Measurements from ENCODE around the gene ITIH4. TPM values are rescaled to one million over a fixed set of nuclear protein-coding genes. Genes with fewer than 3 reads are reported as not detected.

Gene ITIH4
- total RNA-seq, 2 donors from 2014 or later = 50.6 to 51.4 TPM

DNA sequence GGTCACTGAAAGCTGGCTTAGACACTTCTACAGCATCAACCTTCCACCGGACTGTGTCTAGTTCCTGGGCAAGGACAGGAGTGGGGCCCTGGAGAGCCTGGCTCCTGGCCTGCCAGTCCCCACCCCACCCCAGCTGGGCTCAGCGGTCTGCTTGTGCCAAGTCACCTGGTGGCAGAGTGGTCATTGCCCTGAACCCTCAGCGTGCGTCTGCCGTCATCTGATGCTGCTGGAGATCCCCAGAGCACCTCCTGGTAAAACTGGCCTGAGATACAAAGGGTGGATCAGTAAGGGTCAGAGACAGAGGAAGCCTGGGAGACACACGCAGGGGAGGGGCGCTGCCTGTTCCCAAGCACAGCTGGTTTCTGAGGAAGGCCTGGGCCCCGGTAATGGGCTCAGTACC lies 16.7 kb downstream of the ITIH4 start:
- DNase-seq (ENCODE audit: low spot score) (no peak), ATAC-seq (ENCODE audit: insufficient number of reproducible peaks, low FRiP score, low read depth) (no peak)
- TF ChIP-seq, protein P1, sequence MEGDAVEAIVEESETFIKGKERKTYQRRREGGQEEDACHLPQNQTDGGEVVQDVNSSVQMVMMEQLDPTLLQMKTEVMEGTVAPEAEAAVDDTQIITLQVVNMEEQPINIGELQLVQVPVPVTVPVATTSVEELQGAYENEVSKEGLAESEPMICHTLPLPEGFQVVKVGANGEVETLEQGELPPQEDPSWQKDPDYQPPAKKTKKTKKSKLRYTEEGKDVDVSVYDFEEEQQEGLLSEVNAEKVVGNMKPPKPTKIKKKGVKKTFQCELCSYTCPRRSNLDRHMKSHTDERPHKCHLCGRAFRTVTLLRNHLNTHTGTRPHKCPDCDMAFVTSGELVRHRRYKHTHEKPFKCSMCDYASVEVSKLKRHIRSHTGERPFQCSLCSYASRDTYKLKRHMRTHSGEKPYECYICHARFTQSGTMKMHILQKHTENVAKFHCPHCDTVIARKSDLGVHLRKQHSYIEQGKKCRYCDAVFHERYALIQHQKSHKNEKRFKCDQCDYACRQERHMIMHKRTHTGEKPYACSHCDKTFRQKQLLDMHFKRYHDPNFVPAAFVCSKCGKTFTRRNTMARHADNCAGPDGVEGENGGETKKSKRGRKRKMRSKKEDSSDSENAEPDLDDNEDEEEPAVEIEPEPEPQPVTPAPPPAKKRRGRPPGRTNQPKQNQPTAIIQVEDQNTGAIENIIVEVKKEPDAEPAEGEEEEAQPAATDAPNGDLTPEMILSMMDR (IDR thresholded peaks at IDR 0.05) = no peak
- Histone ChIP-seq H3K9me3 (no peaks in the 10 kb centered on the region), H3K27ac (no peak overlapping the region), H3K36me3 (no peaks in the 10 kb centered on the region), H3K4me1 (ENCODE audit: control insufficient read depth in 1 of 2, low read depth in 2 of 2) (no peaks in the 10 kb centered on the region), H3K4me3 (no peak overlapping the region), H3K27me3 (replicated peaks; ENCODE audit: insufficient read depth) (no peaks in the 10 kb centered on the region)

- TF ChIP-seq, protein P1 (IDR thresholded peaks at IDR 0.05) = no peak
- Histone ChIP-seq H3K4me3 (no peak overlapping the region), H3K36me3 (no peaks in the 10 kb centered on the region), H3K4me1 (ENCODE audit: control insufficient read depth in 1 of 2, low read depth in 2 of 2) (no peaks in the 10 kb centered on the region), H3K27me3 (replicated peaks; ENCODE audit: insufficient read depth) (no peaks in the 10 kb centered on the region), H3K9me3 (no peaks in the 10 kb centered on the region), H3K27ac (no peak overlapping the region)
- no peak for DNase-seq (ENCODE audit: low spot score)
- ATAC-seq (ENCODE audit: insufficient number of reproducible peaks, low FRiP score, low read depth) = no peak
These were observed 18.9 kb downstream of the ITIH4 start for GRCh38 chr3:52811452-52812011.

DNA sequence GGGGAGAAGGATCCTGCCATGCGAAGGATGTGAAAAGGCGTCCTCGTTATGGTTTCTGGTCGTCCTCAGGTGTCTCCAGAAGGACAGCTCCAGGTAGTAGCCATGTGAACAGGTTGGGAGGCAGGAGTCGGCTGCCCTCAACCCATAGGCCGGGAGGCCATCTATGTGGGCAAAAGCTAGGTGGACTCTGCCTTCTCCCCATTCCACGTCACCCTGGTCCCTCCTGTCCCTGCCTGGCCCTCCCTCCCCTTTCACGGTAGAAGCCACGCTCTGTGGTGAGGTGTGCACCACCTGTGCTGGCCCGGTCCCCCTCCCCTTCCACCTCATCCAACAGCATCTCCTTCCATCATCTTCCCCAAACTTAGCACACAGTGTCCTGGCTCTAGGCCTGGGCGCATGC lies 19.5 kb downstream of the ITIH4 start:
- no peaks in the 10 kb centered on the region for H3K27me3 ChIP-seq (replicated peaks; ENCODE audit: insufficient read depth)
- no peaks in the 10 kb centered on the region for H3K4me1 ChIP-seq (ENCODE audit: control insufficient read depth in 1 of 2, low read depth in 2 of 2)
- DNase-seq (ENCODE audit: low spot score) (no peak), ATAC-seq (ENCODE audit: insufficient number of reproducible peaks, low FRiP score, low read depth) (no peak)
- no peak overlapping the region for H3K4me3 ChIP-seq
- H3K27ac ChIP-seq = no peak overlapping the region
- H3K9me3 ChIP-seq = no peaks in the 10 kb centered on the region
- TF ChIP-seq, protein P1 (IDR thresholded peaks at IDR 0.05) = no peak
- no peaks in the 10 kb centered on the region for H3K36me3 ChIP-seq

DNA sequence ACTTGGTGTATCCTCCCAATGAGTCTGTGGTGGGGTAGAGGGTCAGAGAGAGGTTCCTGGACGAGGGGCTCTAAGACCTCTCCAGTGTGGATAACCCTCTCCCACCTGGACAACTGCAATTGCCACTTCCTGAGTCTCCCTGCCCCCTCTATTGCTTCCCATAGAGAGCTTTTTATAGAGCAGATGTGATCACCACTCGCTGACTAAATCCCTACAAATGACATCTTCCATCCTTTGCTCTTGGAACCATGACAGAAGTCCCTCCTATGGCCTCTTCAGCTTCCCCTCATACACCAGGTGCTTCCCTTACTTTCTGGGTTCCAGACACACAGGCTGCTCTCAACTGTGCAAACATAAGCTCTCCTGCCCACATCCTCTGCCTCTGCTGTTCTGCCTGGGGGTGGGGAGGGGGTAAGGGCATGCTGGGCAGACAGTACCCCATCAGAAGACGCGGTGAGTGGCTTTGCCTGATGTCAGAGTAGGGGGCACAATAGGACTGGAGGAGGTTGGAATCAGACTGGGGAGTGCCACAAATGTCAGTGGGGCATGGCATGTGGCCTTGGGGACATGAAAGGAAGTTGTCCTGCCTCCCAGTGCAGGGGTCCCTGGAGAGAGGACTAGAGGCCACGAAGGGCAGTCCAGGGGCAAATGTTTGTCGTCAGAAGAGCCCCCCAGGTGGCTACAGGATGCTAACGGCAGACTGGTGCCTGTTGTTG lies 20.7 kb downstream of the ITIH4 start:
- no peaks in the 10 kb centered on the region for H3K9me3 ChIP-seq
- H3K27ac ChIP-seq = no peak overlapping the region
- H3K4me1 ChIP-seq (ENCODE audit: control insufficient read depth in 1 of 2, low read depth in 2 of 2) = no peaks in the 10 kb centered on the region
- DNase-seq (ENCODE audit: low spot score) = no peak
- TF ChIP-seq, protein P1 (IDR thresholded peaks at IDR 0.05) = no peak
- no peaks in the 10 kb centered on the region for H3K27me3 ChIP-seq (replicated peaks; ENCODE audit: insufficient read depth)
- no peaks in the 10 kb centered on the region for H3K36me3 ChIP-seq
- ATAC-seq (ENCODE audit: insufficient number of reproducible peaks, low FRiP score, low read depth) = no peak
- no peak overlapping the region for H3K4me3 ChIP-seq

DNA sequence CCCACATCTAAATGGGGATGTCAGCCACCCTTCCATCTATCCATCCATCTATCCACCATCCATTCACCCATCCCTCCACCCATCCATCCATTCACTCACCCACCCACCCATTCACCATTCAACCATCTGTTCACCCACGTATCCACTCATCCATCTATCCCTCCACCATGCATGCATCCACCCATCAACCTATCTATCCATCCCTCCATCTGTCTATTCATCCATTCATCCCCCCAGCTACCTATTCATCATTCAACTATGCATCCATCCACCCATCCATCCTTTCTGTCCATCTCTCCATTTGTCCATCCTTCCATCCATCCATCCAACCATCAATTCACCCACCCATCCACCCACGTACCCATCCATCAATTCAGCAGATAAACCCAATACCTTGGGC lies 21.3 kb downstream of the ITIH4 start:
- H3K27me3 ChIP-seq (replicated peaks; ENCODE audit: insufficient read depth) = no peaks in the 10 kb centered on the region
- TF ChIP-seq, protein P1 (IDR thresholded peaks at IDR 0.05) = no peak
- no peak for DNase-seq (ENCODE audit: low spot score)
- no peak for ATAC-seq (ENCODE audit: insufficient number of reproducible peaks, low FRiP score, low read depth)
- no peaks in the 10 kb centered on the region for H3K9me3 ChIP-seq
- H3K4me1 ChIP-seq (ENCODE audit: control insufficient read depth in 1 of 2, low read depth in 2 of 2) = no peaks in the 10 kb centered on the region
- H3K4me3 ChIP-seq = no peak overlapping the region
- H3K27ac ChIP-seq = no peak overlapping the region
- no peaks in the 10 kb centered on the region for H3K36me3 ChIP-seq

Data from thoracic aorta (tissue), 2 donors.